Thoracic aorta endothelial cell (primary cell): ENCODE data around the gene ATF6. TPM values are rescaled to one million over a fixed set of nuclear protein-coding genes. Genes with fewer than 3 reads are reported as not detected.

Source experiments
- small RNA-seq: library from RNA; depleted of rRNA; stranded (forward); fragments of <200 nt; gene quantifications from one replicate; pipeline ENCODE3, GENCODE V24; 2012
- total RNA-seq: library from RNA; depleted of rRNA; stranded (reverse); fragments of >200 nt; gene quantifications from 2 replicates; pipeline ENCODE4 v1.2.3, GENCODE V29; 2012

Gene ATF6, protein sequence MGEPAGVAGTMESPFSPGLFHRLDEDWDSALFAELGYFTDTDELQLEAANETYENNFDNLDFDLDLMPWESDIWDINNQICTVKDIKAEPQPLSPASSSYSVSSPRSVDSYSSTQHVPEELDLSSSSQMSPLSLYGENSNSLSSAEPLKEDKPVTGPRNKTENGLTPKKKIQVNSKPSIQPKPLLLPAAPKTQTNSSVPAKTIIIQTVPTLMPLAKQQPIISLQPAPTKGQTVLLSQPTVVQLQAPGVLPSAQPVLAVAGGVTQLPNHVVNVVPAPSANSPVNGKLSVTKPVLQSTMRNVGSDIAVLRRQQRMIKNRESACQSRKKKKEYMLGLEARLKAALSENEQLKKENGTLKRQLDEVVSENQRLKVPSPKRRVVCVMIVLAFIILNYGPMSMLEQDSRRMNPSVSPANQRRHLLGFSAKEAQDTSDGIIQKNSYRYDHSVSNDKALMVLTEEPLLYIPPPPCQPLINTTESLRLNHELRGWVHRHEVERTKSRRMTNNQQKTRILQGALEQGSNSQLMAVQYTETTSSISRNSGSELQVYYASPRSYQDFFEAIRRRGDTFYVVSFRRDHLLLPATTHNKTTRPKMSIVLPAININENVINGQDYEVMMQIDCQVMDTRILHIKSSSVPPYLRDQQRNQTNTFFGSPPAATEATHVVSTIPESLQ
- 74.3 and 83.1 TPM in 2 replicates for total RNA-seq

DNA sequence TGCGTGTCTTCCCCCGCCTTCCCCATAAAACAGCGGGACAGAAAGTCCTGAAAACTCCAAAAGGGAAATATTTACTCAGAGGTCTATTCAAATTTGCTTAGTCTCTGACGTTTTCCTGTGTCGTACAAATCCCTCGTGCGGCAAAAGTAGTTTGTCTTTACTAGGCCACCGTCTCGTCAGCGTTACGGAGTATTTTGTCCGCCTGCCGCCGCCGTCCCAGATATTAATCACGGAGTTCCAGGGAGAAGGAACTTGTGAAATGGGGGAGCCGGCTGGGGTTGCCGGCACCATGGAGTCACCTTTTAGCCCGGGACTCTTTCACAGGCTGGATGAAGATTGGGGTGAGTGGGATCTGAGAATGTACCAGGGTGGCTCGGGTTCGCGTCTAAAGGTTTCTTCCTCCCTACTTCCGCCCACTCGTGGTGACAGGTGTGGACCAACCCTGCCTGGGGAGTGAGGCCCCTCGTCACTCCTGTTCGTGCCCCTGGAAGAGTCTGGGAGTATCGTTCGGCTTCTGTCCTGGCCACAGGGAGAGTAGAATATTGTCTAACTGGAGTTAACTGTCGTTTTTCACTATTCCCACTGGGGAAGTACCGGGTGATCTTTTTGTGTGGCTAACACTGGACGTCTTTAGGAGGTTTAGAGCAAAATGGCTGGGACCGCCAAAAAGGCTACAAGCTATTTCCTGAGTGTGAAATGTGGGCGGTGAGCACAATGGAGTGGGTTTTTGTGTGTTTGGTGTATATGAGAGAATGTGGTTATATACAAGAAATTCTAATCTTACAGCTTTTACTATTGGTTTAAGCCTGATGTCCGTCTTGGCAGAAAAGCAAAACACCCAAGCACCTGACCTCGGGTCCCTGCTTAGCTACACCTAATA, at the start of gene ATF6:
ATF6 (plus strand) TSS at position 219 of the 880 bp plus-strand sequence; CDS start at position 260, 41 bp downstream.

DNA sequence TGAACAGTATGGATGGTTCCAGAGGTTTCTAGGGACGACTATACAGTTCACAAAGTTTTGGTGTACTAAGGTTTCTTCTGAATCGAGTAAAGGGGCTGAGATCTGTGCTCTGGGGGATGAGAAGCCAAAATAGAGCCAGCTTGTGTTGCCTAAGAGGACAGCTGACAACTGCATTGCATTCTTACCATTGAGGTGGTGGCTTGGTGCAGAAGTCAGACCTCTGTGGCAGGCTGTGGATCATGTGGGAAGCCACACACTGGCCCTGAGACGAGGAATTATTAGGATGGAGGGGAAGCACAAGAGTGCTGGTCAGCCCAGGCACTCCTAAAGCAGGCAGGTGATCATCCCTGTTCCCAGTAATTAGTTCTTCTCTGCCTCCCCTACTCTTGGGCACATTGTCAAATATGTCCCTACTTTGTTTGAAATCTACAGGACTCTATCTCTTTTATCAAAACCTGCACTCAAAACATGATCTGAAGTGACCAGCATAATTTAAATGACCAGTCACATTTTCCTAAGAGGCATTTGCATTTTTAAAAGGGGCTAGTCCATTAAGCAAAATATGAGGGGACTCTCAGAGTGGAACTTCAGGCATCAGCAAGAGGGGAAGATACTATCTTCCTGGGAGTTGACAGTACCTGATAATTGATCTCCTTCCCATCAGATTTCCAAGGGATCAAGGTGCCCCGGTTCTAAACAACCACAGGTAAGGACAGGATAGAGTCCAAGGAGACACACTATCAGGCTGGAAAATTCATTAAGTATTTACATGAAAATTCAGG, 45.0 kb upstream of the ATF6 start, which contains the start of gene FCRLB:
FCRLB (plus strand) TSS at position 589 of the 782 bp plus-strand sequence. CDS start 1,129 bp downstream, outside the sequence.

DNA sequence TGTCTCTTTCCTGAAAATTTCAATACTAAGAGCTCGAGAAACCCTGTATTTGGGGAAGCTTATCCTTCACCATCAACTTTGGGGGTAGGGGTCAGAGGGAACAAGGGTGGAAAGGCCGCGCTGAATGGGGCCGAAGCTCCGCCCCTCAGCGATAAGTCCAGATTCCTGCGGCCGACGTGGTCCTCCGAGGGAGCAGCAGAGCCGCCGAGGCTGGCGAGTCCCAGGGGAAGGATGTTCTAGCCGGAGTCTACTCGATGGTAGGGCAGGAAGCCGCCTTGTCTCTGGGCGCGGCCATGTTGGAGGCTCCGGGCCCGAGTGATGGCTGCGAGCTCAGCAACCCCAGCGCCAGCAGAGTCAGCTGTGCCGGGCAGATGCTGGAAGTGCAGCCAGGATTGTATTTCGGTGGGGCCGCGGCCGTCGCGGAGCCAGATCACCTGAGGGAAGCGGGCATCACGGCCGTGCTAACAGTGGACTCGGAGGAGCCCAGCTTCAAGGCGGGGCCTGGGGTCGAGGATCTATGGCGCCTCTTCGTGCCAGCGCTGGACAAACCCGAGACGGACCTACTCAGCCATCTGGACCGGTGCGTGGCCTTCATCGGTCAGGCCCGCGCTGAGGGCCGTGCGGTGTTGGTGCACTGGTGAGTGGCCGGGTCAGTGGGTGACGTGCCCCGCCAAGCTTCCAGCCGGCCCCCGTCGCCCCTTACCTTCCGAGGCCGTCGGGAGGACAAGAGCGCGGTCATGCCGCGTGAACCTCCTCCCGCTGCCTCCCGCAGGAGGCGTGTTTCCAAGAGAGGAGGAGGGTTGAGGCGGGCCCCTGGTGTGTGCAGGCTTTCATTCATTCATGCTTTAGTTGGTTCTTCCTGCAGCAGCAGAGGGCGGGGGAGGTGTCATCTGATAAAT, 16.4 kb upstream of the ATF6 start, which contains the start of gene DUSP12:
DUSP12 (plus strand) TSS at position 278 of the 899 bp plus-strand sequence; CDS start at position 294, 16 bp downstream.

Small RNA genes within 50 kb of the gene (small RNA-seq; reads per million reads assigned to genes)
- gene RN7SL466P: not detected

Other genes with a start within 250 kb of the ATF6 start
- 0.22 and 0.27 TPM in 2 replicates for gene HSPA6, start 241.8 kb upstream of the ATF6 start, total RNA-seq
- gene FCGR3A, start 216.5 kb upstream of the ATF6 start, total RNA-seq: not detected in 2 replicates
- gene FCGR3B, start 135.1 kb upstream of the ATF6 start, total RNA-seq: not detected in 2 replicates
- gene FCGR2B, start 103.2 kb upstream of the ATF6 start, total RNA-seq: not detected in 2 replicates
- not detected in 2 replicates for gene FCRLA, start 59.1 kb upstream of the ATF6 start, total RNA-seq
- gene FCRLB, start 44.8 kb upstream of the ATF6 start, total RNA-seq: 0.66 and 1.0 TPM in 2 replicates
- 38.4 and 40.6 TPM in 2 replicates for gene DUSP12, start 16.5 kb upstream of the ATF6 start, total RNA-seq